Stimulated activated CD4-positive, alpha-beta T cell treated with anti-CD3 and anti-CD28 coated beads, Interleukin-4, amount 100 ng/mL, for 4 hours (primary cell): ENCODE results near the gene IL6ST.

ENCODE experiments used
- DNase-seq, 2 experiments: peaks; one replicate each; pipeline ENCODE4 v3.0.0-alpha.2; 2020

The IL6ST gene

GRCh38 chr5:55894135-55894534, 100.6 kb downstream of the IL6ST start:
- DNase-seq: no peak

DNA sequence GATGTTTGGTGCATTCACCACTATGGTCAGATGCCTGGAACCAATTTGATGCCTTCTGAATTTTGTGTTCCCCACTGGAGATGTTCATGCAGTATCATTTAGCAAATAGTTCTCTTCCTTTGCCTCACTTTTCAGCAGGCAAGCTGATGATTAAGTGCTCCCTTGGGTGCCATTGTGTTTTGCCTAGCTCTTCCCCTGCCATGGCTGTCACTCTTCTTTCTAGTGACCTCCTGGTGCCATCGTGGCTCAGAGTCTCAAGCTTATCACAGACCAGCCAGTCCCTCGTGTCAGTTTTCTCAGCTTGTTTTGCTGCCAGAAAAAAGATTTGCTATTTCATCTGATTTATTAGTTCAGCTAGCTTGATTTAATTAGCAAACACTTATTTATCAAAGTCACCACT, 102.3 kb downstream of the IL6ST start:
- DNase-seq: no peak

GRCh38 chr5:55888205-55888604, 106.6 kb downstream of the IL6ST start:
- no peak for DNase-seq

DNA sequence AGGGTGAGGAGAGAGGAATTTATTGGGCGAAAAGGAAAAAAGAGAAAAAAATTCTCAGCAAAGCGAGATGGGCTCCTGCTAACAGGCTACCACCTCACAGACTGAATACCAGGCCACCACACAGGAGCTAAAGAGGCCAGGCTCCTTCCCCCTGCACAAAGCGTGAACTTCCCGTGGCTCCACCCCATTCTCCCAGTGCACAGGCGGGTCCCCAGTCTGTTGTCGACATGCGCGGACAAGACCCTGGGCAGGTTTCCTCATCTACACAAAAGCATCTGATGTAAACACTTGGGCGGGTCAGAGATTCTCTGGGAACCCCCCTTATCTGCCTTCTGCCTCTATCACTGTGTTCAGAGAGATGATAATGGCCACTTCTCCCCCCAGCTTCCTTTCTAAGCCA, 109.4 kb downstream of the IL6ST start:
- DNase-seq: no peak
